GM18858 (cell line): ENCODE measurements around the gene HS3ST3A1.

Source experiments
- ATAC-seq: cut with Tn5 transposase; IDR thresholded peaks from one replicate; pipeline ENCODE4 v1.9.1; 2021; ENCODE audit not compliant: unreplicated experiment

Gene HS3ST3A1

GRCh38 chr17:13601776-13602551, at the start of gene HS3ST3A1:
Gene HS3ST3A1, minus strand, starts transcription at chr17:13601929. Its CDS starts 800 bp downstream, at chr17:13601129.
- ATAC-seq, result no peak

GRCh38 chr17:13650096-13650675, 48.5 kb upstream of the HS3ST3A1 start:
- no peak for ATAC-seq

- ATAC-seq, result no peak
These were observed 45.9 kb upstream of the HS3ST3A1 start for GRCh38 chr17:13647543-13648021.

DNA sequence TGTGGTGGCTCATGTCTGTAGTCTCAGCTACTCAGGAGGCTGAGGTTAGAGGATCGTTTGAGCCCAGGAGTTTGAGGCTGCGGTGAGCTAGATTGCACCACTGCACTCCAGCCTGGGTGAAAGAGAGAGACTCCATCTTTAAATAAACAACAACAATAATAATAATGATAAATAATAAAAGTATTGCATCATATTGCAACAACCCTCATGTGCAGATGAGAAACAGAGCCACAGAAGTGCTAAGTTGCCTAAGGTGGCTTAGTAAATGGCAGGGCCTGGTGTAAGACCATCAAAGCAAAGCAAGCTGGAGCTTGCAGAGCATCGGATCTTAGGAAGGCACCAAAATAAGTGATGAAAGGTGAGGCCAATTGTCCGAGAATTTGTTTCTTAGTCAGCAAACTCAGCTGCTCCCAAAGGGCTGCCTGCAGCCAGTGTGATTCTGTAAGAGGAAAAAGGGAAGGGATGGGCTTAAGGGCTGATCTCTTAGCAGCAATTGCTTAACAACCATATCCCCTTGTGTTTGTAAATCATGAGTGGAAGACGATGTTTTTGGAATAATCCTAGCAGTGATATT, 45.3 kb upstream of the HS3ST3A1 start:
- ATAC-seq, result no peak

DNA sequence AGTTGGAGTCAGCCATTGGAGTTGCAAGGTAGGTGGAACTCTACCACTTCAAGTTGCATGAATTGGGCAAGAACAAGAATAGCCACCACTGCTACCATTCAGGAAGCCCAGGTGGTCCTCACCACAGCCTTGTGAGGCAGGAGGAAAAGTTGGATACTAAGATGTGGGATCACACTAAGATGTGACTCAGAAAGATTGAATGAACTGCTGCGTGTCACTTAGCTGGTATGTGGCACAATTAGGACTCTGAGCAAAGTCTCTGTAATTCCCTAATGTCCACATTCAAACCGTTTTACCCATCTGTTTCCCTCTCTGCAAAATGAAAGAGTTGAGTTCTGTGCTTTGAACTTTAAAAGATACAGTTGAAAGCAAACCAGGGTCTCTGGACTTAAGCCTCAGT, 44.7 kb upstream of the HS3ST3A1 start:
- ATAC-seq, result no peak

DNA sequence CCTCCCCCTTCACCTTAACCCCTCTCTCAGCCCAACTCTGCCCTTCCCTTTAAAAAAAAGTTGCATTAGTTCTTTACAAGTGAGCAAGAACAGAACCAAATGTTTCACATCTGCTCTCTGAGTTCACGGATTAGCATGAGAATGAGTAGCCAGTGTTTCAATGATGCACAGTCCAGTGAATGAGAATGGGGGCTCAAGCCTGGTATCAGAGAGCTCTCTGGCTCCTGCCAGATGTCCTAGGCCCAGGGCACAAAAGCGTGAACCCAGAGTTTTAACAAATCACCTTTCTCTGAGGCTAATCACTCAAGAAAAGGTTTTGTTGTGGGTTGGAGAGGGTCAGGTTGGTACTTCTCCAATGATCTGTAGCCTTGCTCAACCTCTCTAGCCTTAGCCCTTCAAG, 41.5 kb upstream of the HS3ST3A1 start:
- no peak for ATAC-seq

GRCh38 chr17:13642188-13642587, 40.5 kb upstream of the HS3ST3A1 start:
- ATAC-seq, result no peak

DNA sequence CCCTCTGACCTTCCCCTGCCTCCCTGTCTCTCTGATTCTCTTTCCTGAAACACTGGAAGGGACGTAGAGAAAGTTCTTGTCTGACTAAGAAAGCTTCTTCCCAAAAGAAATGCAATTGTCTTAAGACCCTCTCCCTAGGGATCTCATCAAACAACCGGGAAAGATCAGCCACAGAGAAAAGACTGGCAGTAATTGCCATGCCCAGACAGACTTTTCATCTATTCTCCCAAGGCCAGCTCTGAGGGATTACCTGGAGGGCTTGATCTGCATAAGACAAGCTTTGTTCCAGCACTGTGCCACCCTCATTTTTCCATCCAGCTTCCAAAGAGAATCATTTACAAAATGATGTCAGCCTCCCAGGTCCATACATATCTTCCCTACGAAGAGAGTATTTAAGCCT, 38.8 kb upstream of the HS3ST3A1 start:
- no peak for ATAC-seq

- no peak for ATAC-seq
These were observed 37.2 kb upstream of the HS3ST3A1 start for GRCh38 chr17:13638855-13639458.

GRCh38 chr17:13636951-13637350, 35.2 kb upstream of the HS3ST3A1 start:
- ATAC-seq, result no peak

DNA sequence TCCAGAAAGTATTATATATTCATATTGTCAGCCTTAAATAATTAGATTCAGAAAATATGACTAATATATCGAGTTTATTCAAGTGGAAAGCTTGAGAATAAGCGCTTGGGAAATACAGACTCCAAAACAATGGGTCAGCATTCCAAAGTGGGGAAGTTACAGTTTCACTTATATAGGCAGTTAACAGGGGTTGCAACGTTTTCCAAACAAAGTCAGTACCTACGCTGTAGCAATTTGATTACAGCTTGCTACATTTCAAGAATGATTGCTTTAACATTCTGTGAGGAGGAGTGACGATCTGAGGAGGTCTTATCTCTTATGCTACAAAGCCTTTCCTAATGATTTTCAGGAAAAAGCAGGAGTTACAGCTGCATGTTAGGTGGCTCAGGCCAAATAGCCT, 34.2 kb upstream of the HS3ST3A1 start:
- ATAC-seq, result no peak

GRCh38 chr17:13634021-13634420, 32.3 kb upstream of the HS3ST3A1 start:
- ATAC-seq, result no peak

- no peak for ATAC-seq
These were observed 29.8 kb upstream of the HS3ST3A1 start for GRCh38 chr17:13631529-13631928.

DNA sequence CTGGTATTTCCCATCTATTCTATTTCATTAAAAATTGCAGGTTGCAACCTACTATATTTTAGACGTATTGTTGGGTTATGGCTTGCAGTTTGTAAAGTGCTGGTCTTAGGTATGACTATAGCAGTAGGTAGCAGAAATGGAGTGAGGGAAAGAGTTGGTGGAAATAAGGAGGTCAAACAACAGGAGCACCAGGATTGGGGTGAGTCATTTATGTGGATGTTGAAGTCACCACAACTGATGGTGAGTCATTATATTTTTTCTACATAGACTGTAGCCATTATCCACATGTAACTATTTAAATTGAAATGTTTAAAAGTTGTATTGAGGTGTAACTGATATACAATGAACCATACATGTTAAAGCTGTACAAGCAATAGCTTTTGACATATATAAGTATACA, 25.0 kb upstream of the HS3ST3A1 start:
- no peak for ATAC-seq

GRCh38 chr17:13619462-13619861, 17.7 kb upstream of the HS3ST3A1 start:
- no peak for ATAC-seq

GRCh38 chr17:13616031-13616430, 14.3 kb upstream of the HS3ST3A1 start:
- ATAC-seq, result no peak

GRCh38 chr17:13609941-13610340, 8.2 kb upstream of the HS3ST3A1 start:
- no peak for ATAC-seq

GRCh38 chr17:13601322-13601775, 380 bp downstream of the HS3ST3A1 start:
- ATAC-seq, result no peak

DNA sequence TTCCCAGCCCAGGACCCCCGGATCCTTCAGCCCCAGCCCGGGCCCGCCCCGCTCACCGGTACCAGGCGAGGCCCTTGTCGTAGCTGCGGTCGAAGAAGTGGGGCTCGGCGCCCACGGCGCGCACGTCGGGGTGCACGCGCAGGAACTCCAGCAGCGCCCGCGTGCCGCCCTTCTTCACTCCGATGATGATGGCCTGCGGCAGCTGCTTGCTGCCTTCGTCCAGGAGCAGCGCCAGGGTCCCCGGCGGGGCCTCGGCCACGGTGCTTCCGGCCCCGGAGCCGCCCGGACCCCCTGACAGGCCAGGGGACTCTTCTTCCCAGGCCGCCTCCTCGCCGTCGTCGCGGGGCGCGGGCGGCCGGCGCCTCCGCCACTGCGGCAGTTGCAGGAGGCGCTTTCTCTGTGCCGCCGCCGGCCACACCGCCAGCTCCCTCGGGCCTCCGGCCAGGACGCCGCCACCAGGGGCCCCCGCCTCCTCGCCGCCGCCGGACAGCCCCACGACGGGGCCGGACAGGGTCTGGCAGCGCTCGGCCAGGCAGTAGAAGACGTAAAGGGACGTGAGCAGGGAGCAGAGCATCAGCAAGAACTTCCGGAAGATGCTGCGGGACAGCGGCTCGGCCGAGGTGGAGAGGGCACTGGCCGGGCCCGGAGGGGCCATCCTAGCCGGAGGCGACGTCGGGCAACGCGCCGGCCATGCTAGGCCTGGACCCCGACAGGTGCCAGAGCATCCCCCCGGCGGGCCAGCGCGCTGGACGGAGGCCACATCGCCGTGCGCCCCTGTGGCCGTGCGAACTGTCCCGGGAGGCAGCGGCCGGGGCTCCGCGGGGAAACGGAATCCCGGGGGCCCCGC, 1.0 kb downstream of the HS3ST3A1 start:
- ATAC-seq, result no peak

DNA sequence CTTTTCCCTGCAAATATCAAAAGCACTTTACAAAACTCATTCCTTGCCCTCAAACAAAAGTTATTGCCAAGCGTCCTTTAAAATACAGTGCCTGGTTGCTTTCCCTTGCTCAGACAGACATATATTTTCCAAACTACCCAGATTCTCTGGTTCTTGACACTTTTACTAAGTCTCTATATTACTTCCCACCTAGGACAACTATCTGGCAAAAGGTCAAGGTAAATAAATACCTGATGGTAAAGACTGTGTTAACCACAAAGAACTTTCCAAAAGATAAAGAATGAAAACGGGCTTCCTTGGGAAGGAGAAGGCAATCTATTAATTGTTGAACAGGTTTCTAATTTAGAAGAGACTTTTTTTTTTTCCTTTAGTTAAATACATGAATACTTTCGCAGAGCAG, 1.9 kb downstream of the HS3ST3A1 start:
- ATAC-seq, result no peak

DNA sequence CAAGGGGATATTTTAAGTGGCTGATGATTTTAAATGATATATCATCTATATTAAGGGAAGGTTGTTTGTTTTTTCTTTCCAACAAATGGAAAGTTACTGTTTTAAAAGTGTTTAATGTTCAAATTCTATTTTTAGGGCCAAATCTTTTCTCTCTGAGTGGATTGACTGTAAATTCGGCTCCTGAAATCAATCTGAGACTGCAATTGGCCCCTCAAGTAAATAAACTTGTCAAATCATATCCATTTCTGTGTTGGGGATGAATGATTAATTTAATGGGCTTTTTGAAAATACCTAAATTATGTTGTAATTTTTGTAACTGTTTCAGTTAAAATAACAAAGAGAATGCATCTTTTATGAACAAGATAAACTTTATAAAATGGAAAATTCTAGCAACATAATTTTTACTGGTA, 2.6 kb downstream of the HS3ST3A1 start:
- no peak for ATAC-seq
